Measurements from ENCODE around the gene HBM.

- TF ChIP-seq, protein P1, sequence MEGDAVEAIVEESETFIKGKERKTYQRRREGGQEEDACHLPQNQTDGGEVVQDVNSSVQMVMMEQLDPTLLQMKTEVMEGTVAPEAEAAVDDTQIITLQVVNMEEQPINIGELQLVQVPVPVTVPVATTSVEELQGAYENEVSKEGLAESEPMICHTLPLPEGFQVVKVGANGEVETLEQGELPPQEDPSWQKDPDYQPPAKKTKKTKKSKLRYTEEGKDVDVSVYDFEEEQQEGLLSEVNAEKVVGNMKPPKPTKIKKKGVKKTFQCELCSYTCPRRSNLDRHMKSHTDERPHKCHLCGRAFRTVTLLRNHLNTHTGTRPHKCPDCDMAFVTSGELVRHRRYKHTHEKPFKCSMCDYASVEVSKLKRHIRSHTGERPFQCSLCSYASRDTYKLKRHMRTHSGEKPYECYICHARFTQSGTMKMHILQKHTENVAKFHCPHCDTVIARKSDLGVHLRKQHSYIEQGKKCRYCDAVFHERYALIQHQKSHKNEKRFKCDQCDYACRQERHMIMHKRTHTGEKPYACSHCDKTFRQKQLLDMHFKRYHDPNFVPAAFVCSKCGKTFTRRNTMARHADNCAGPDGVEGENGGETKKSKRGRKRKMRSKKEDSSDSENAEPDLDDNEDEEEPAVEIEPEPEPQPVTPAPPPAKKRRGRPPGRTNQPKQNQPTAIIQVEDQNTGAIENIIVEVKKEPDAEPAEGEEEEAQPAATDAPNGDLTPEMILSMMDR (IDR thresholded peaks at IDR 0.05; ENCODE audit: insufficient read depth, low read length, poor library complexity, severe bottlenecking): no peak
- TF ChIP-seq EZH2phosphoT487 (conservative IDR thresholded peaks at IDR 0.05; ENCODE audit: low read length): no peak
Observed at GRCh38 chr16:185691-186090, 19.9 kb downstream of the HBM start.
